Measurements from ENCODE around the gene PPP3CA.

GRCh38 chr4:101074326-101074725, 273.0 kb downstream of the PPP3CA start:
- TF ChIP-seq, protein P1, sequence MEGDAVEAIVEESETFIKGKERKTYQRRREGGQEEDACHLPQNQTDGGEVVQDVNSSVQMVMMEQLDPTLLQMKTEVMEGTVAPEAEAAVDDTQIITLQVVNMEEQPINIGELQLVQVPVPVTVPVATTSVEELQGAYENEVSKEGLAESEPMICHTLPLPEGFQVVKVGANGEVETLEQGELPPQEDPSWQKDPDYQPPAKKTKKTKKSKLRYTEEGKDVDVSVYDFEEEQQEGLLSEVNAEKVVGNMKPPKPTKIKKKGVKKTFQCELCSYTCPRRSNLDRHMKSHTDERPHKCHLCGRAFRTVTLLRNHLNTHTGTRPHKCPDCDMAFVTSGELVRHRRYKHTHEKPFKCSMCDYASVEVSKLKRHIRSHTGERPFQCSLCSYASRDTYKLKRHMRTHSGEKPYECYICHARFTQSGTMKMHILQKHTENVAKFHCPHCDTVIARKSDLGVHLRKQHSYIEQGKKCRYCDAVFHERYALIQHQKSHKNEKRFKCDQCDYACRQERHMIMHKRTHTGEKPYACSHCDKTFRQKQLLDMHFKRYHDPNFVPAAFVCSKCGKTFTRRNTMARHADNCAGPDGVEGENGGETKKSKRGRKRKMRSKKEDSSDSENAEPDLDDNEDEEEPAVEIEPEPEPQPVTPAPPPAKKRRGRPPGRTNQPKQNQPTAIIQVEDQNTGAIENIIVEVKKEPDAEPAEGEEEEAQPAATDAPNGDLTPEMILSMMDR (IDR thresholded peaks at IDR 0.05) = no peak
- TF ChIP-seq POLR2A (IDR thresholded peaks at IDR 0.05) = no peak
